ENCODE results near the gene USO1.

DNA sequence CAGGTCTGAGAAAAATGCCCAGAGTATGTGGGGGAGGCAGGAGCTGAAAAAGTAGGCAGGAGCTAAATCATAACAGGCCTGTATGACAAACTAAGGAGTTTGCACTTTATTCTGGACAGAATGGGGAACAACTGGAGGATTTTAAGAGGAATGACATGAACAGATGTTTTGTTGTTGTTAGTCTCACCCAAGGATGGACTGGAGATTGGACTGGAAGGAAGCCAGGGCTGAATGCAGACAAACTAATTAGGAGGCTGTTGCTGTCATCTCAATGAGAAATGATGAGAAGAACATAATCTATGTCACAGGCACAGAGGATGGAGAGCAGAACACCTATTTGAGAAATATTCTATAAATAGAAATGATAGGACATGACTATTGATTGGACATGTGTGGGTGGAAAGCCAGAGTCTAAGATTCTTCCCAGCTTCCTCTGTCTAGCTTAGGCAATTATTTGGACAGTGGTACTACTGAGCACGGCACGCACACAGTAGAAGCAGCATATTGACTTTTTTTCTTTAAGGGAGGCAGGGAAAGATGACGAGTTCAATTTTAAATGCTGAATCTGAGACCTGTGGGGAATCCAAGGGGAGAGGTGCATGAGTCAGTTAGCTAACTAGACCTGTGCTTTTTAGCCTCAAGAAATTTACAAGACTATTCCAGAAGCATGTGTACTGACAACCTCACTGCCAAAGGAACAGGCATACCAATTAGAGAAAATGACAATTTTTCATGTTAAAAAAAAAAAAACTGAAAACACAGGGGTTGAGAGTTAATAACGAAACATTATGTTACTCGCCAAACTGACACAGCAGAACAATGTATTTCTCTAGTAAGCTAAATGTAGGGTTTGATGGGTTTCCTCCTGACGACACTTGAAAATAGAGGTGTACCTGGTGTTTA is 963 bp upstream of the USO1 start:
- TF ChIP-seq ZNF70 (CRISPR knock-in tag; IDR thresholded peaks at IDR 0.05) = no peak
- no peak for TF ChIP-seq ZFP3 (CRISPR knock-in tag; IDR thresholded peaks at IDR 0.05)
- TF ChIP-seq, protein P1, sequence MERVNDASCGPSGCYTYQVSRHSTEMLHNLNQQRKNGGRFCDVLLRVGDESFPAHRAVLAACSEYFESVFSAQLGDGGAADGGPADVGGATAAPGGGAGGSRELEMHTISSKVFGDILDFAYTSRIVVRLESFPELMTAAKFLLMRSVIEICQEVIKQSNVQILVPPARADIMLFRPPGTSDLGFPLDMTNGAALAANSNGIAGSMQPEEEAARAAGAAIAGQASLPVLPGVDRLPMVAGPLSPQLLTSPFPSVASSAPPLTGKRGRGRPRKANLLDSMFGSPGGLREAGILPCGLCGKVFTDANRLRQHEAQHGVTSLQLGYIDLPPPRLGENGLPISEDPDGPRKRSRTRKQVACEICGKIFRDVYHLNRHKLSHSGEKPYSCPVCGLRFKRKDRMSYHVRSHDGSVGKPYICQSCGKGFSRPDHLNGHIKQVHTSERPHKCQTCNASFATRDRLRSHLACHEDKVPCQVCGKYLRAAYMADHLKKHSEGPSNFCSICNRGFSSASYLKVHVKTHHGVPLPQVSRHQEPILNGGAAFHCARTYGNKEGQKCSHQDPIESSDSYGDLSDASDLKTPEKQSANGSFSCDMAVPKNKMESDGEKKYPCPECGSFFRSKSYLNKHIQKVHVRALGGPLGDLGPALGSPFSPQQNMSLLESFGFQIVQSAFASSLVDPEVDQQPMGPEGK (CRISPR knock-in tag; IDR thresholded peaks at IDR 0.05; ENCODE audit: borderline replicate concordance) = no peak
- no peak for TF ChIP-seq GLIS3 (CRISPR knock-in tag; IDR thresholded peaks at IDR 0.05)
